ENCODE data around the gene NRG2.

DNA sequence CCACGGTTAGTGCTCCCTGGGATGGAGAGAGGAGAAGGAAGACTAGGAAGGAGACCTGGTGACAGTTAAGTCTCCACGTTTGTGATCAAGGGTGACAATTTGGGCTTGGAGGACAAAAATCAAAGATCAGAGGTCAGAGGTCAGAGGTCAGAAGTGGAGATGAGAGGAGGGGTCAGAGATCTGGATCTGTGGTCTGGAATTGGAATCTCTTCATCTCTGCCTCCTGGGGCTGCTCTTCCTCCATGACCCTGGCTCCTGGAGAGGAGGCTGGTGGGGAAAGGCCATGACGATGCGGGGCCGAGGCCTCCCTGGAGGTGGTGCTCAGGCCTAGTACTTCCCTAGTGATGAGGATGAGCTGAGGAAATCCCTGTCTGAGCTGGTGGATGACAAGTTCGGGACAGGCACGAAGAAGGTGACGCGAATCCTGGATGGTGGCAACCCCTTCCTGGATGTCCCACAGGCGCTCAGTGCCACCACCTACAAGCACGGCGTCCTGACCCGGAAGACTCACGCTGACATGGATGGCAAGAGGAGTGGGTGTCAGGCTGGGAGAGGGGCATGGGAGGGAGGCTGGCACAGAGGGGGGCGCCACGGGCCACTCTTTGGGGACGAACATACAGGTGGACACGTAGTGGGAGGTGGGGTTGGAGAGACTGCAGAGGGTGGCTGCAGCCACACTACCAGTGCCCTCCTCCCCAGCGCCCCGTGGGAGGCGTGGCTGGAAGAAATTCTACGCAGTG lies 206.5 kb downstream of the NRG2 start:
- TF ChIP-seq, protein P1, sequence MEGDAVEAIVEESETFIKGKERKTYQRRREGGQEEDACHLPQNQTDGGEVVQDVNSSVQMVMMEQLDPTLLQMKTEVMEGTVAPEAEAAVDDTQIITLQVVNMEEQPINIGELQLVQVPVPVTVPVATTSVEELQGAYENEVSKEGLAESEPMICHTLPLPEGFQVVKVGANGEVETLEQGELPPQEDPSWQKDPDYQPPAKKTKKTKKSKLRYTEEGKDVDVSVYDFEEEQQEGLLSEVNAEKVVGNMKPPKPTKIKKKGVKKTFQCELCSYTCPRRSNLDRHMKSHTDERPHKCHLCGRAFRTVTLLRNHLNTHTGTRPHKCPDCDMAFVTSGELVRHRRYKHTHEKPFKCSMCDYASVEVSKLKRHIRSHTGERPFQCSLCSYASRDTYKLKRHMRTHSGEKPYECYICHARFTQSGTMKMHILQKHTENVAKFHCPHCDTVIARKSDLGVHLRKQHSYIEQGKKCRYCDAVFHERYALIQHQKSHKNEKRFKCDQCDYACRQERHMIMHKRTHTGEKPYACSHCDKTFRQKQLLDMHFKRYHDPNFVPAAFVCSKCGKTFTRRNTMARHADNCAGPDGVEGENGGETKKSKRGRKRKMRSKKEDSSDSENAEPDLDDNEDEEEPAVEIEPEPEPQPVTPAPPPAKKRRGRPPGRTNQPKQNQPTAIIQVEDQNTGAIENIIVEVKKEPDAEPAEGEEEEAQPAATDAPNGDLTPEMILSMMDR (IDR thresholded peaks at IDR 0.05): no peak
- TF ChIP-seq POLR2A (IDR thresholded peaks at IDR 0.05): no peak

Measured in adrenal gland (tissue), 5 donors.